K562 (cell line): Measurements from ENCODE around the gene DNAAF6. TPM values are rescaled to one million over a fixed set of nuclear protein-coding genes. Genes with fewer than 3 reads are reported as not detected.

ENCODE experiments used
- ATAC-seq: fragments of 200-7000 bp; cut with Tn5 transposase; 3 replicates; pipeline ENCODE4 v1.9.1; 2020; ENCODE audit warnings: moderate library complexity
- BruUV-seq: library from RNA; stranded (reverse); fragments of 400-500 nt; replicated peaks from 2 replicates; lab custom pipeline; 2021; lab: Mats Ljungman, UMichigan
- CTCF ChIA-PET: fragments of 300-600 bp; formaldehyde crosslinking; extraction: SDS; loops from one replicate; lab custom pipeline; 2021; ENCODE audit warnings: low intra/inter-chr PET ratio; lab: Yijun Ruan, JAX
- POLR2A ChIA-PET: fragments of 300-600, 350-650 bp; sonication (Branson Sonifier 250); formaldehyde crosslinking; extraction: SDS; loops from one replicate; lab custom pipeline; 2021; ENCODE audit warnings: antibody characterized with exemption, inconsistent platforms; lab: Yijun Ruan, JAX
- DNase-seq, 4 experiments: peaks; one replicate each; pipeline versions ENCODE4 v3.0.0 to v3.0.0-alpha.2; 2011 to 2018; ENCODE audit warnings: low spot score in 3 of 4, mixed read lengths in 3 of 4; ENCODE audit errors: extremely low read depth in 1 of 4
- FAIRE-seq: peaks from 2 replicates; lab custom pipeline; 2011; peaks lifted over from hg19 to GRCh38; lab: Jason Lieb, UNC
- H2AFZ ChIP-seq: 2 replicates; pipeline ENCODE4 v1.6.0; 2011; ENCODE audit warnings: low read depth, low read length, control low read depth, inconsistent platforms
- H3K27ac ChIP-seq: fragments of 200-600 bp; 3 replicates; pipeline ENCODE4 v1.8.0; 2011; ENCODE audit warnings: low read depth, mild to moderate bottlenecking, control low read depth, inconsistent platforms, low read length, moderate library complexity, mixed read lengths; ENCODE audit errors: extremely low read depth
- H3K27me3 ChIP-seq, 2 experiments: fragments of 300-600 bp in 1 of 2; 2 replicates in 1 of 2; 3 replicates in 1 of 2; pipeline versions ENCODE4 v1.6.0 to v1.8.0; 2011; ENCODE audit warnings: inconsistent platforms in 2 of 2, low read length in 2 of 2, mild to moderate bottlenecking in 1 of 2, mixed read lengths in 1 of 2, moderate library complexity in 1 of 2; ENCODE audit not compliant: control insufficient read depth in 2 of 2, insufficient read depth in 2 of 2
- H3K36me3 ChIP-seq: fragments of 300-600 bp; 3 replicates; pipeline ENCODE4 v1.8.0; 2011; ENCODE audit warnings: mild to moderate bottlenecking, low read length, inconsistent platforms; ENCODE audit not compliant: control insufficient read depth, insufficient read depth
- H3K4me1 ChIP-seq, 2 experiments: fragments of 200-600 bp in 1 of 2; replicated peaks in 1 of 2; 2 replicates in 1 of 2; 3 replicates in 1 of 2; pipeline versions ENCODE4 v1.5.1 to v1.8.0; 2011; ENCODE audit warnings: inconsistent platforms in 2 of 2, low read length in 2 of 2, mild to moderate bottlenecking in 1 of 2, mixed read lengths in 1 of 2, moderate library complexity in 1 of 2; ENCODE audit not compliant: control insufficient read depth in 2 of 2, insufficient read depth in 2 of 2
- H3K4me2 ChIP-seq: 2 replicates; pipeline ENCODE4 v1.6.1; 2011; ENCODE audit warnings: low read length, control low read depth, inconsistent platforms, mixed read lengths; ENCODE audit not compliant: insufficient read depth
- H3K4me3 ChIP-seq: fragments of 200-600 bp; sonication (generic), shearing (Covaris generic); 2 replicates; pipeline ENCODE4 v1.5.1; 2016; ENCODE audit warnings: control low read depth, inconsistent platforms
- H3K79me2 ChIP-seq: fragments of 200-600 bp; 3 replicates; pipeline ENCODE4 v1.8.0; 2011; ENCODE audit warnings: low read length, inconsistent platforms; ENCODE audit not compliant: control insufficient read depth, insufficient read depth
- H3K9ac ChIP-seq, 2 experiments: 2 replicates each; pipeline versions ENCODE4 v1.6.0 to v1.6.1; 2011; ENCODE audit warnings: low read depth in 2 of 2, low read length in 2 of 2, control low read depth in 1 of 2, inconsistent platforms in 1 of 2, mild to moderate bottlenecking in 1 of 2, mixed read lengths in 1 of 2; ENCODE audit not compliant: insufficient read depth in 1 of 2
- H3K9me1 ChIP-seq: one replicate; pipeline ENCODE4 v1.6.0; 2011; ENCODE audit warnings: inconsistent platforms, mild to moderate bottlenecking, low read length, moderate library complexity; ENCODE audit not compliant: control insufficient read depth, insufficient read depth
- H3K9me3 ChIP-seq: replicated peaks from 2 replicates; pipeline ENCODE4 v1.5.1; 2011; ENCODE audit warnings: low read depth, low read length, inconsistent platforms; ENCODE audit not compliant: control insufficient read depth, insufficient read depth
- H4K20me1 ChIP-seq: replicated peaks from 2 replicates; pipeline ENCODE4 v1.6.1; 2011; ENCODE audit warnings: low read length, inconsistent platforms, mixed read lengths; ENCODE audit not compliant: control insufficient read depth, insufficient read depth
- ARHGAP35 ChIP-seq: fragments of 450-650 bp; IDR thresholded peaks from 2 replicates; pipeline ENCODE4 v1.6.1; 2018; ENCODE audit not compliant: partially characterized antibody
- GTF2E2 ChIP-seq: fragments of 200-800 bp; sonication (Bioruptor generic); IDR thresholded peaks from 2 replicates; pipeline ENCODE4 v1.6.1; 2016; ENCODE audit warnings: missing genetic modification characterization, missing compliant biosample characterization
- HIVEP1 ChIP-seq: fragments of 250-450 bp; sonication (Bioruptor Pico); IDR thresholded peaks from 2 replicates; pipeline ENCODE4 v1.4.0; 2020; ENCODE audit warnings: mild to moderate bottlenecking
- PATZ1 ChIP-seq: fragments of 250-450 bp; sonication (Bioruptor Pico); IDR thresholded peaks from 2 replicates; pipeline ENCODE4 v1.5.0; 2020; ENCODE audit warnings: mild to moderate bottlenecking, borderline replicate concordance
- PKNOX1 ChIP-seq: fragments of 450-650 bp; IDR thresholded peaks from 2 replicates; pipeline ENCODE4 v1.6.1; 2016
- POLR2AphosphoS5 ChIP-seq: IDR thresholded peaks from 2 replicates; pipeline ENCODE4 v1.6.1; 2011; ENCODE audit warnings: mild to moderate bottlenecking, low read depth, low read length, moderate library complexity; ENCODE audit not compliant: control insufficient read depth, insufficient read depth
- POLR2G ChIP-seq: fragments of 200-400 bp; formaldehyde crosslinking; IDR thresholded peaks from 2 replicates; pipeline ENCODE4 v1.6.1; 2017; ENCODE audit warnings: low read depth, mild to moderate bottlenecking, antibody characterized with exemption, low read length, moderate library complexity
- POLR3A ChIP-seq: IDR thresholded peaks from 2 replicates; pipeline ENCODE4 v1.6.1; 2011; ENCODE audit warnings: borderline replicate concordance, mild to moderate bottlenecking, moderate library complexity; ENCODE audit not compliant: insufficient read length, insufficient read depth; ENCODE audit errors: extremely low read depth
- SMARCA5 ChIP-seq: fragments of 450-650 bp; IDR thresholded peaks from 2 replicates; pipeline ENCODE4 v1.6.1; 2016
- ZBTB1 ChIP-seq: sonication (generic); formaldehyde crosslinking; IDR thresholded peaks from 2 replicates; pipeline ENCODE4 v1.8.1; 2023; ENCODE audit warnings: missing genetic modification reagents, low read depth, mild to moderate bottlenecking, borderline replicate concordance
- ZBTB8A ChIP-seq: fragments of 450-650 bp; IDR thresholded peaks from 2 replicates; pipeline ENCODE4 v1.6.1; 2018; ENCODE audit warnings: mild to moderate bottlenecking, moderate library complexity; ENCODE audit not compliant: partially characterized antibody
- ZNF589 ChIP-seq: fragments of 200-800 bp; sonication (Bioruptor generic); IDR thresholded peaks from 2 replicates; pipeline ENCODE4 v1.6.1; 2016; ENCODE audit warnings: low read depth, missing genetic modification characterization, missing compliant biosample characterization
- WGBS: fragments of 100-300 bp; shearing (Covaris generic); methylation state at CpG from one replicate; pipeline ENCODE4 v1.1.6; 2016; ENCODE audit warnings: low coverage, mixed read lengths; ENCODE audit not compliant: insufficient coverage; ENCODE audit errors: missing lambda C conversion rate; 5-methylcytosine and 5-hydroxymethylcytosine counted together
- in situ Hi-C: fragments of 300-500 bp; cut with MboI; formaldehyde crosslinking; loops from 4 replicates; pipeline ENCODE4 v1.15.0; 2018; ENCODE audit warnings: inconsistent platforms, mixed read lengths
- intact Hi-C: fragments of 100-400 bp; cut with micrococcal nuclease; formaldehyde crosslinking; loops from 2 replicates; pipeline ENCODE4 v1.14.2; 2022
- polyA plus RNA-seq, 8 experiments: library from polyadenylated mRNA; depleted of rRNA in 4 of 8; stranded (reverse) in 5 of 8; unstranded in 3 of 8; fragments of >200 nt; fragmentation: Nextera tagmentation in 2 of 8; fragmentation: Illumina TruSeq in 1 of 8; extraction: Ambion mirVana in 2 of 8; extraction: Trizol in 1 of 8; gene quantifications; 2 replicates each; pipeline versions ENCODE4 v1.2.1 to v1.2.3, GENCODE V29; 2011 to 2014; ENCODE audit warnings: inconsistent platforms in 1 of 8, missing spikeins in 1 of 8
- total RNA-seq, 7 experiments: library from RNA; depleted of rRNA in 6 of 7; stranded (reverse); fragments of >200 nt in 6 of 7; fragmentation: Illumina TruSeq in 2 of 7; extraction: Trizol in 2 of 7; gene quantifications; 2 replicates each; pipeline versions ENCODE4 v1.2.1 to v1.2.3, GENCODE V29; 2011 to 2021; ENCODE audit warnings: low replicate concordance in 1 of 7
- TF ChIP-seq, protein P1 (sequence below): fragments of 450-650 bp; IDR thresholded peaks from 2 replicates; pipeline ENCODE4 v1.6.1; 2016; ENCODE audit warnings: missing biosample characterization, missing genetic modification characterization

The DNAAF6 gene
- total and polyA plus RNA-seq, 9 of the 15 experiments (the other 6 are each of a cell fraction or from before 2014, with no cell fraction given) = 0.04 to 0.17 (median 0.14) TPM; not detected in 4

DNA sequence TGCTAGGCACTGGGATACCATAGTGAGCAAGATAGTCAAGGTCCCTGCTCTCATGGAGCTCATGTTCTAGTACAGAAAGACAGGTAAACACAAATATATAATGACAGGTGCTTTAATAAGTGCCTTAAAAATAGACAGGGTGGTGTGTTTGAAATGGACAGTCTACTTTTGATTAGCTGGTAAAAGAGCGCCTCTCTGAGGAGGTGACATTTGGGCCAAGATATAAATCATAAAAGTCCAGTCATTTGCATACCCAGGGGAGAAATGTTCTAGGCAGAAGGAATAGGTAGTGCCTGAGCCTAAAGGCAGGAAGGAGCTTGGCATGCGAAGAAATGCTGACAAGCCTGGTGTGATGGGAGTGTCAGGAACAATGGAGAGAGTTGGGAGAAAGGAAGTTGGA is 83.6 kb downstream of the DNAAF6 start (continued):
- peak; percentile 43; the same call in 1 of the 2 replicates for TF ChIP-seq PKNOX1

DNA sequence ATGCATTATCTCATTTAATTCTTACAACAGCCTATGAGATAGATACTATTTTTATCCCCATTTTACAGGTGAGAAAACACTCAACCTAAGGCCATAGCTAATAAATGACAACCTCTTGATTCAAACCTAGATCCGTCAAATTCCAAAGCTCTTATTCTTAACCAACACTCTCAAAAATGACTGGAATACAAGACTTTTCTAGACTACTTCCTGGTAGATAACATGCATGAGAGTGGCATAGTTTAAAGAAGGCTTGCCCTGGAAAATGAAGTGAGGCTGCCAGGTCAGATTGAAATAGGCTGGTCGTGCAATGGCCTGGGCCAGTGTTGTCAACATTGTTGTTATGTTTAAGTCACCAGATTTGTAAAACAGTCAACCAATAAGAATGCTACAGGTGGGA is 86.6 kb downstream of the DNAAF6 start:
- no peak for ATAC-seq
- WGBS = 3% methylated on average over 2 of the region's 2 CpGs
- FAIRE-seq = no peak
- TF ChIP-seq POLR3A = no peak
- no peak for TF ChIP-seq HIVEP1 (CRISPR knock-in tag)
- no peak for TF ChIP-seq ZBTB1
- no peak for TF ChIP-seq ZBTB8A
- TF ChIP-seq PATZ1 (CRISPR knock-in tag) = no peak
- TF ChIP-seq, protein P1, sequence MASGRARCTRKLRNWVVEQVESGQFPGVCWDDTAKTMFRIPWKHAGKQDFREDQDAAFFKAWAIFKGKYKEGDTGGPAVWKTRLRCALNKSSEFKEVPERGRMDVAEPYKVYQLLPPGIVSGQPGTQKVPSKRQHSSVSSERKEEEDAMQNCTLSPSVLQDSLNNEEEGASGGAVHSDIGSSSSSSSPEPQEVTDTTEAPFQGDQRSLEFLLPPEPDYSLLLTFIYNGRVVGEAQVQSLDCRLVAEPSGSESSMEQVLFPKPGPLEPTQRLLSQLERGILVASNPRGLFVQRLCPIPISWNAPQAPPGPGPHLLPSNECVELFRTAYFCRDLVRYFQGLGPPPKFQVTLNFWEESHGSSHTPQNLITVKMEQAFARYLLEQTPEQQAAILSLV = no peak
- no peak for TF ChIP-seq POLR2G
- TF ChIP-seq POLR2AphosphoS5 = no peak
- TF ChIP-seq SMARCA5 = no peak
- no peak for TF ChIP-seq GTF2E2 (tag)
- TF ChIP-seq ARHGAP35 = no peak
- TF ChIP-seq ZNF589 = no peak
- in situ Hi-C loops (no loop called here), intact Hi-C loops (no loop called here)
- Histone ChIP-seq H3K4me3 (no peak overlapping the region), H2AFZ (no peak overlapping the region), H3K4me2 (no peak overlapping the region), H3K9ac (no peak overlapping the region), H3K79me2 (no peaks in the 10 kb centered on the region), H3K9me1 (no peaks in the 10 kb centered on the region), H3K36me3 (no peaks in the 10 kb centered on the region), H3K9me3 (no peaks in the 10 kb centered on the region), H3K27ac (no peak overlapping the region), H3K4me1 (no peaks in the 10 kb centered on the region), H3K27me3 (no peaks in the 10 kb centered on the region), H4K20me1 (no peaks in the 10 kb centered on the region)
- no TSS peak for BruUV-seq
- ChIA-PET CTCF (no interaction called here), POLR2A (no interaction called here)
- no peak for DNase-seq
